Neural progenitor cell (in vitro differentiated cells): ENCODE measurements around the gene MYO16.

Source experiments
- EZH2 ChIP-seq: fragments of 200-600 bp; sonication (generic); IDR thresholded peaks from 2 replicates; pipeline ENCODE4 v1.6.1; 2017; ENCODE audit warnings: antibody characterized with exemption, mild to moderate bottlenecking, moderate library complexity
- EZH2phosphoT487 ChIP-seq: fragments of 200-600 bp; sonication (generic); IDR thresholded peaks from 2 replicates; pipeline ENCODE4 v1.6.1; 2017; ENCODE audit warnings: antibody characterized with exemption
- TF ChIP-seq, protein P1 (sequence below): fragments of 200-600 bp; sonication (generic); IDR thresholded peaks from 2 replicates; pipeline ENCODE4 v1.5.1; 2017; ENCODE audit warnings: antibody characterized with exemption, mild to moderate bottlenecking

DNA sequence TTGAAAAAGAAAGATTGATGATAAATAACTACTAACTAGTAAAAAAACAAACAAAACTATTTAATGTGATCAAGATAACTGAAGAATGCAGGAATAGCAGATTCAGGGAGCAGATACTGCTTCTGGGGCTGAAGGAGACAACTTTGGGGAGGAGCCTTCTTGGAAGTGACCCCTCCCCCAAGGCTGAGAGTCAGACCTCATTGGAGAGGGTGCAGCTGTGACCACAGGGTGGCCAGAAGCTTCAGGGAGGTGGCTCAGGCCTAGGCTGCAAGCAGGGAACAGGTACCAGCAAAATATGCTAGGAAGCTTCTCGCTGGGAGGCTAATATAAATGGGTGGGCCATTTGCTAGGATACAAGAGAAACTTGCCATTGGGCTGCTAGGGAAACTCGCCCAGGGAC is 149.9 kb downstream of the MYO16 start:
- TF ChIP-seq, protein P1, sequence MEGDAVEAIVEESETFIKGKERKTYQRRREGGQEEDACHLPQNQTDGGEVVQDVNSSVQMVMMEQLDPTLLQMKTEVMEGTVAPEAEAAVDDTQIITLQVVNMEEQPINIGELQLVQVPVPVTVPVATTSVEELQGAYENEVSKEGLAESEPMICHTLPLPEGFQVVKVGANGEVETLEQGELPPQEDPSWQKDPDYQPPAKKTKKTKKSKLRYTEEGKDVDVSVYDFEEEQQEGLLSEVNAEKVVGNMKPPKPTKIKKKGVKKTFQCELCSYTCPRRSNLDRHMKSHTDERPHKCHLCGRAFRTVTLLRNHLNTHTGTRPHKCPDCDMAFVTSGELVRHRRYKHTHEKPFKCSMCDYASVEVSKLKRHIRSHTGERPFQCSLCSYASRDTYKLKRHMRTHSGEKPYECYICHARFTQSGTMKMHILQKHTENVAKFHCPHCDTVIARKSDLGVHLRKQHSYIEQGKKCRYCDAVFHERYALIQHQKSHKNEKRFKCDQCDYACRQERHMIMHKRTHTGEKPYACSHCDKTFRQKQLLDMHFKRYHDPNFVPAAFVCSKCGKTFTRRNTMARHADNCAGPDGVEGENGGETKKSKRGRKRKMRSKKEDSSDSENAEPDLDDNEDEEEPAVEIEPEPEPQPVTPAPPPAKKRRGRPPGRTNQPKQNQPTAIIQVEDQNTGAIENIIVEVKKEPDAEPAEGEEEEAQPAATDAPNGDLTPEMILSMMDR, result no peak
- TF ChIP-seq EZH2 (no peak), EZH2phosphoT487 (no peak)
